Measurements from ENCODE around the gene TBC1D28. TPM values are rescaled to one million over a fixed set of nuclear protein-coding genes. Genes with fewer than 3 reads are reported as not detected.
A peak's percentile ranks its signal among the peaks of the same experiment; 100 is the strongest.
"Not testable (repeated sequence)": the region's sequence is repeated elsewhere in the genome, so short reads cannot be mapped to it uniquely, and the experiment has no call there.

Gene TBC1D28
- total RNA-seq = not detected
- not detected for polyA plus RNA-seq
- long read RNA-seq, donor 1, partial matches to known transcripts = 8 of 20 reads
- long read RNA-seq, donor 1, other reads (novel, unspliced or antisense) = 12 of 20 reads
- long read RNA-seq, donor 2, partial matches to known transcripts = 0 of 10 reads
- long read RNA-seq, donor 2, other reads (novel, unspliced or antisense) = 10 of 10 reads
- long read RNA-seq, donor 3, partial matches to known transcripts = 0 of 45 reads
- long read RNA-seq, donor 3, other reads (novel, unspliced or antisense) = 45 of 45 reads
- long read RNA-seq, donor 4, partial matches to known transcripts = 43 of 52 reads
- long read RNA-seq, donor 4, other reads (novel, unspliced or antisense) = 9 of 52 reads
- long read RNA-seq, donor 5, partial matches to known transcripts = 0 of 20 reads
- long read RNA-seq, donor 5, other reads (novel, unspliced or antisense) = 20 of 20 reads

- not testable (repeated sequence) for H3K9me3 ChIP-seq (ENCODE audit: control insufficient read depth in 4 of 4, insufficient read depth in 3 of 4, low read length in 3 of 4); H3K27ac ChIP-seq (ENCODE audit: low read depth in 1 of 2, low read length in 1 of 2); H3K9ac ChIP-seq (ENCODE audit: insufficient read depth in 1 of 2, low read length in 2 of 2); DNase-seq; H3K27me3 ChIP-seq (ENCODE audit: control insufficient read depth in 3 of 3, insufficient read depth in 3 of 3, low read length in 2 of 3); H3K4me1 ChIP-seq (ENCODE audit: control insufficient read depth in 5 of 5, insufficient read depth in 5 of 5, low read length in 5 of 5); H3K36me3 ChIP-seq (ENCODE audit: control insufficient read depth in 4 of 4, insufficient read depth in 4 of 4, low read length in 4 of 4); H3K4me3 ChIP-seq; ATAC-seq (ENCODE audit: insufficient read depth, low FRiP score)
- WGBS, 2 donors = 91 to 95% methylated on average over 9 of the region's 9 CpGs
These were observed at the start of gene TBC1D28 for GRCh38 chr17:18644291-18644690. TBC1D28 (minus strand) TSS chr17:18644391; CDS start chr17:18641352, 3,039 bp downstream.

- not testable (repeated sequence) for H3K9me3 ChIP-seq (ENCODE audit: control insufficient read depth in 4 of 4, insufficient read depth in 3 of 4, low read length in 3 of 4); H3K27ac ChIP-seq (ENCODE audit: low read depth in 1 of 2, low read length in 1 of 2); H3K4me3 ChIP-seq; H3K4me1 ChIP-seq (ENCODE audit: control insufficient read depth in 5 of 5, insufficient read depth in 5 of 5, low read length in 5 of 5); H3K9ac ChIP-seq (ENCODE audit: insufficient read depth in 1 of 2, low read length in 2 of 2); H3K27me3 ChIP-seq (ENCODE audit: control insufficient read depth in 3 of 3, insufficient read depth in 3 of 3, low read length in 2 of 3); H3K36me3 ChIP-seq (ENCODE audit: control insufficient read depth in 4 of 4, insufficient read depth in 4 of 4, low read length in 4 of 4); ATAC-seq (ENCODE audit: insufficient read depth, low FRiP score)
- peak in 2 of 3 donors; percentile 3 to 22 for DNase-seq
- WGBS, 2 donors = 2 to 8% methylated on average over 3 of the region's 3 CpGs
These were observed 38.5 kb upstream of the TBC1D28 start for GRCh38 chr17:18682668-18683067.

GRCh38 chr17:18681767-18682571 lies 37.8 kb upstream of the TBC1D28 start, which contains the start of gene FOXO3B:
FOXO3B (minus strand) TSS chr17:18682314; CDS start chr17:18681651, 663 bp downstream.
- ATAC-seq (ENCODE audit: insufficient read depth, low FRiP score) = peak; percentile 92
- H3K36me3 ChIP-seq (ENCODE audit: control insufficient read depth in 4 of 4, insufficient read depth in 4 of 4, low read length in 4 of 4); H3K9me3 ChIP-seq (ENCODE audit: control insufficient read depth in 4 of 4, insufficient read depth in 3 of 4, low read length in 3 of 4); H3K27ac ChIP-seq (ENCODE audit: low read depth in 1 of 2, low read length in 1 of 2); H3K4me1 ChIP-seq (ENCODE audit: control insufficient read depth in 5 of 5, insufficient read depth in 5 of 5, low read length in 5 of 5); H3K27me3 ChIP-seq (ENCODE audit: control insufficient read depth in 3 of 3, insufficient read depth in 3 of 3, low read length in 2 of 3): not testable (repeated sequence)
- peak within 1 kb of the TSS; percentile 24 for H3K4me3 ChIP-seq
- WGBS, 2 donors = 0% methylated on average over 41 to 54 of the region's 58 CpGs
- peak; percentile 92 to 98 (median 98) for DNase-seq
- H3K9ac ChIP-seq (ENCODE audit: insufficient read depth in 1 of 2, low read length in 2 of 2) = peak within 1 kb of the TSS in 1 of 2 donors; percentile 49

GRCh38 chr17:18677381-18677780 lies 33.2 kb upstream of the TBC1D28 start:
- H3K27me3 ChIP-seq (ENCODE audit: control insufficient read depth in 3 of 3, insufficient read depth in 3 of 3, low read length in 2 of 3); H3K4me3 ChIP-seq; H3K9me3 ChIP-seq (ENCODE audit: control insufficient read depth in 4 of 4, insufficient read depth in 3 of 4, low read length in 3 of 4); H3K36me3 ChIP-seq (ENCODE audit: control insufficient read depth in 4 of 4, insufficient read depth in 4 of 4, low read length in 4 of 4); ATAC-seq (ENCODE audit: insufficient read depth, low FRiP score); DNase-seq; H3K9ac ChIP-seq (ENCODE audit: insufficient read depth in 1 of 2, low read length in 2 of 2); H3K27ac ChIP-seq (ENCODE audit: low read depth in 1 of 2, low read length in 1 of 2); H3K4me1 ChIP-seq (ENCODE audit: control insufficient read depth in 5 of 5, insufficient read depth in 5 of 5, low read length in 5 of 5): not testable (repeated sequence)
- 97 to 98% methylated on average over 21 to 29 of the region's 29 CpGs for WGBS, 2 donors

- DNase-seq; H3K9me3 ChIP-seq (ENCODE audit: control insufficient read depth in 4 of 4, insufficient read depth in 3 of 4, low read length in 3 of 4); H3K36me3 ChIP-seq (ENCODE audit: control insufficient read depth in 4 of 4, insufficient read depth in 4 of 4, low read length in 4 of 4); H3K4me3 ChIP-seq; H3K4me1 ChIP-seq (ENCODE audit: control insufficient read depth in 5 of 5, insufficient read depth in 5 of 5, low read length in 5 of 5); ATAC-seq (ENCODE audit: insufficient read depth, low FRiP score); H3K27ac ChIP-seq (ENCODE audit: low read depth in 1 of 2, low read length in 1 of 2); H3K27me3 ChIP-seq (ENCODE audit: control insufficient read depth in 3 of 3, insufficient read depth in 3 of 3, low read length in 2 of 3); H3K9ac ChIP-seq (ENCODE audit: insufficient read depth in 1 of 2, low read length in 2 of 2): not testable (repeated sequence)
- 93 to 98% methylated on average over 3 of the region's 3 CpGs for WGBS, 2 donors
These were observed 32.7 kb upstream of the TBC1D28 start for GRCh38 chr17:18676928-18677327.

- H3K27ac ChIP-seq (ENCODE audit: low read depth in 1 of 2, low read length in 1 of 2); H3K27me3 ChIP-seq (ENCODE audit: control insufficient read depth in 3 of 3, insufficient read depth in 3 of 3, low read length in 2 of 3); H3K9ac ChIP-seq (ENCODE audit: insufficient read depth in 1 of 2, low read length in 2 of 2); ATAC-seq (ENCODE audit: insufficient read depth, low FRiP score); DNase-seq; H3K4me3 ChIP-seq; H3K4me1 ChIP-seq (ENCODE audit: control insufficient read depth in 5 of 5, insufficient read depth in 5 of 5, low read length in 5 of 5): not testable (repeated sequence)
- H3K9me3 ChIP-seq (ENCODE audit: control insufficient read depth in 4 of 4, insufficient read depth in 3 of 4, low read length in 3 of 4) = peaks cover 0 to 10% (median 0%) of the 10 kb centered on the region in 4 donors
- H3K36me3 ChIP-seq (ENCODE audit: control insufficient read depth in 4 of 4, insufficient read depth in 4 of 4, low read length in 4 of 4) = peaks cover 4 to 20% (median 16%) of the 10 kb centered on the region in 4 donors
- 97 to 98% methylated on average over 62 to 88 of the region's 102 CpGs for WGBS, 2 donors
These were observed 28.4 kb upstream of the TBC1D28 start for GRCh38 chr17:18672395-18673227.

- 91 to 98% methylated on average over 1 of the region's 1 CpG for WGBS, 2 donors
- H3K27me3 ChIP-seq (ENCODE audit: control insufficient read depth in 3 of 3, insufficient read depth in 3 of 3, low read length in 2 of 3); H3K27ac ChIP-seq (ENCODE audit: low read depth in 1 of 2, low read length in 1 of 2); H3K9ac ChIP-seq (ENCODE audit: insufficient read depth in 1 of 2, low read length in 2 of 2); H3K4me1 ChIP-seq (ENCODE audit: control insufficient read depth in 5 of 5, insufficient read depth in 5 of 5, low read length in 5 of 5); DNase-seq; H3K4me3 ChIP-seq; ATAC-seq (ENCODE audit: insufficient read depth, low FRiP score): not testable (repeated sequence)
- peaks cover 0 to 10% (median under 1%) of the 10 kb centered on the region in 4 donors for H3K9me3 ChIP-seq (ENCODE audit: control insufficient read depth in 4 of 4, insufficient read depth in 3 of 4, low read length in 3 of 4)
- H3K36me3 ChIP-seq (ENCODE audit: control insufficient read depth in 4 of 4, insufficient read depth in 4 of 4, low read length in 4 of 4) = peaks cover 4 to 15% (median 12%) of the 10 kb centered on the region in 4 donors
These were observed 24.4 kb upstream of the TBC1D28 start for GRCh38 chr17:18668625-18669024.
